HTR-8/SVneo (cell line): ENCODE data around the gene AGBL4.

ENCODE experiments used
- DNase-seq: peaks from one replicate; pipeline ENCODE4 v3.0.0; 2011; ENCODE audit warnings: low spot score, mixed read lengths; ENCODE audit not compliant: insufficient read length
- FAIRE-seq: peaks from 2 replicates; lab custom pipeline; 2011; peaks lifted over from hg19 to GRCh38; lab: Jason Lieb, UNC

Gene AGBL4

DNA sequence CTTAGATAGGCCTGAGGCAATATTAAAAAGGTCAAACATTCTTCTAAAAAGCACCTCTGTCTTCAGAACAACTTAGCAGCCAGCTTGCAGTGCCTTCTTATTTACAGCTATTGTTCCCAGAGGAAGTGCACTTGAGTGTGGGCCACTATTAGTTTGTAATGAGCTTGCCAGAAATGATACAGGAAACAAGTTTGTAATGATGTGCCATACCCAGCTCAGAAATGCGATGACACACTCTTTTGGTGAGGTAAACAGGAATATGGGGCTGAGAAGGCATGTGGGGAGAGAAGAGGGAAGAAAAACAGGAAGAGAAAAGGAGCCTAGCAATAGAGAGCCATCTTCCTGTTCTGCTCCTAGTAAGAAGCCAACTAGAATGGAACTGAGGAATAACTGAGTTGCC is 295.4 kb downstream of the AGBL4 start:
- DNase-seq = no peak
- no peak for FAIRE-seq

GRCh38 chr1:49723662-49724061 is 300.1 kb downstream of the AGBL4 start:
- FAIRE-seq (no peak), DNase-seq (no peak)

- FAIRE-seq (no peak), DNase-seq (no peak)
Measured at GRCh38 chr1:49694251-49694827, 329.4 kb downstream of the AGBL4 start.

DNA sequence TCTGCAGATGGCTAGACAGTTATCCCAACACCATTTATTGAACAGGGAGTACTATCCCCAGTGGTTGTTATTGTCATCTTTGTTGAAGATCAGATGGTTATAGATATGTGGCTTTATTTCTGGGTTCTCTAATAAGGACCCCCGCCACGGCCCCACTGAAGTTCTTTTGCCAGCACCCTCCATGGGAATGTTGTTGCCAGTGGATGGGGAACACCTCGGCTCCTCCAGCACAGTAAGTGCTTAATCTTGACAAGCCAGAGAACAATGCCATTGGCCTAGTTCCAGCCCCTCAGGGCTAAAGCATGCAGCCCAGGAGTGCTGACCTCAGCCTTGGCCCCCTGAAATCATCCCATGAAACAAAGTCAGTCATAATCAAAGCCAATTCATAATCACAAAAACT is 337.6 kb downstream of the AGBL4 start:
- no peak for FAIRE-seq

DNA sequence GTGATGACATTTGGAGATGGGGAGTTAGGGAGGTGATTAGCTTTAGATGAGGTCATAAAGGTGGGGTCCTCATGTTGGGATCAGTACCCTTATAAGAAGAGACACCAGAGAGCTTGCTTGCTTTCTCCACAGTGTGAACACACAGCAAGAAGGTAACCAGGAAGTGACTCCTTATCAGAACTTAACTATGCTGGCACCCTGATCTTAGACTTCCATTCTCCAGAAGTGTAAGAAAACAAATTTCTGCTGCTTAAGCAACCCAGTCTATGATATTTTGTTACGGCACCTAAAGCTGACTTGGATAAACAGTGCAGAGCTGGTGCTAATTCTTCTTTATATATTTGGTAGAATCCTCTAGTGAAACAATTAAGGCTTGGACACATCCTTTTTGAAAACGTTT is 346.0 kb downstream of the AGBL4 start:
- FAIRE-seq (no peak), DNase-seq (no peak)

More for the DNA sequence above, 337.6 kb downstream of the AGBL4 start:
- no peak for DNase-seq

DNA sequence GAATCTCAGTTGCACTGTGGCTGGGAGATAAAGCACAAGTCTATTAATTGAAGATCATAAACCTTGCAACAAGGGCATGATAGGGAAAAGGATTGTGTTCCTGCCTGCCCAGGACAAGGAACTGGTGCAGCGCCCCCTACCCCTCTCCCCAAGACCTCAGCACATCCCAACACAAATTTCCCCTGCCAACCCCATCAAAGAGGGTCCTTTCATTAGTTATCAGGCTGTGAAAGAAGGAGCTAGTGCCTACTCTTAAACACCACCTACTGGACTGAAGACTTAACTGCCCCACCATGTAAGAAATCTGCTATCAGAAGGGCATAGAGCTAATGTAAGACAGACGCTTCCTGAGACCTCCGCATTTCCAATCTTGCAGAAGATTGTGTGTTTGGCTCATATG is 372.6 kb downstream of the AGBL4 start:
- DNase-seq (no peak), FAIRE-seq (no peak)

- DNase-seq (no peak), FAIRE-seq (no peak)
Measured at GRCh38 chr1:49630156-49630555, 393.6 kb downstream of the AGBL4 start.

GRCh38 chr1:49627781-49628180 is 396.0 kb downstream of the AGBL4 start:
- DNase-seq (no peak), FAIRE-seq (no peak)

GRCh38 chr1:49626472-49626871 is 397.3 kb downstream of the AGBL4 start:
- DNase-seq (no peak), FAIRE-seq (no peak)

GRCh38 chr1:49622877-49623276 is 400.9 kb downstream of the AGBL4 start:
- DNase-seq (no peak), FAIRE-seq (no peak)

GRCh38 chr1:49606082-49606481 is 417.7 kb downstream of the AGBL4 start:
- FAIRE-seq = no peak
- no peak for DNase-seq

DNA sequence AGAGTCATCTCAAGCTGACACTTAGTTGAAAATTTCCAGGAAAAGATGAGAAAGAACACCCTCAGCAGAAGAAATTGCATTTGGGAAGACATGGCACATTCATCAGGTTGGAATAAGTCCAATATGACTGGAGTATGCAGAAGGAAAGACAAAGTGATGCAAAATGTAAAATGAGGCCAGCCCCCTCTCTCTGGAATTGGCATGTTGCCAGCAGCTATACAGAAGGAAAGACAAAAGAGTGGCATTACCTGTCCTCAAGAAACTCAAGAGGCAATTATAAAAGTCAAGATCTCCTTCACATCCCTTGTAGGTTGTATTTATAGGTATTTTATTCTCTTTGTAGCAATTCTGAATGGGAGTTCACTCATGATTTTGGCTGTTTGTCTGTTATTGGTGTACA is 426.3 kb downstream of the AGBL4 start:
- no peak for DNase-seq
- FAIRE-seq = no peak

DNA sequence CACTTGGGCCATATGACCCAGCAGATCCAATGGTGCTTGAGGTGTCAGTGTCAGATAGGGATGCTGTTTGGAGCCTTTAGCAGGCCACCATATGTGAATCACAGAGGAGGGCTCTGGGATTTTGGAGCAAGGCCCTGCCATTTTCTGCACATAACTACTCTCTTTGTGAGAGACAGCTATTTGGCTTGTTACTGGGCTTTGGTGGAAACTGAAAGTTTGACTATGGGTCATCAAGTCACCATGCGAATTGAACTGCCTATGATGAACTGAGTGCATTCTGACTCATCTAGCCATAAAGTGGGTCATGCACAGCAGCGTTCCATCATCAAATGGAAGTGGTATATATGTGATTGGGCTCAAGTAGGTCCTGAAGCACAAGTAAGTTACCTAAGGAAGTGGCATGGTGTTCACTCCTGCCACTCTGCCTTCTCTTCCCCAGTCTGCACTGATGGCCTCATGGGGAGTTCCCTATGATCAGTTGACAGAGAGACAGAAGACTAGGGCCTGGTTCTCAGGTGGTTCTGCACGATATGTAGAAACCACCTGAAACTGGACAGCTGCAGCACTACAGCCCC is 447.3 kb downstream of the AGBL4 start:
- DNase-seq (no peak), FAIRE-seq (no peak)

- DNase-seq (no peak), FAIRE-seq (no peak)
Measured at GRCh38 chr1:49556676-49557234, 467.0 kb downstream of the AGBL4 start.

GRCh38 chr1:49552101-49552500 is 471.7 kb downstream of the AGBL4 start:
- FAIRE-seq (no peak), DNase-seq (no peak)

GRCh38 chr1:49544615-49545014 is 479.1 kb downstream of the AGBL4 start:
- no peak for FAIRE-seq

GRCh38 chr1:49541096-49541752 is 482.5 kb downstream of the AGBL4 start:
- FAIRE-seq = no peak
- DNase-seq = no peak

More at GRCh38 chr1:49544615-49545014, 479.1 kb downstream of the AGBL4 start:
- DNase-seq = no peak

- FAIRE-seq (no peak), DNase-seq (no peak)
Measured at GRCh38 chr1:49527606-49528305, 496.0 kb downstream of the AGBL4 start.

DNA sequence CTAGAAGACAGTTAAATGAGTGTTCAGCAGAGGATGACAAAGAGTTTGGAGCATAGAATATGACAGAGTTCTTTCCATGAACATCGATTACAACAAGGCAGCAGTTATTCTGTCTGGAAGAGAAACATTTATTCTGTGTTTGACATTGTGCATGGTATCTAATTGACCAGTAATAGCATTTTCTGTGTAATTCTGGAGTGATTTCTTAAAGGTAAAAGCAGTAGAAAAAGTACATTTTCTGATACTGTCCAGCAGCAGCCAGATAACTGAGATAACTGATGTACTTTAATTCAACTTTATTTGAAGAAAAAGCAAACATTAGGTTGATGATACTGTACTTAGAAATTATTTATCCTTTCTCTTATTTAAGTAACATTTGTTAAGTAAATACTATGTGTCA is 497.1 kb downstream of the AGBL4 start:
- DNase-seq (no peak), FAIRE-seq (no peak)

DNA sequence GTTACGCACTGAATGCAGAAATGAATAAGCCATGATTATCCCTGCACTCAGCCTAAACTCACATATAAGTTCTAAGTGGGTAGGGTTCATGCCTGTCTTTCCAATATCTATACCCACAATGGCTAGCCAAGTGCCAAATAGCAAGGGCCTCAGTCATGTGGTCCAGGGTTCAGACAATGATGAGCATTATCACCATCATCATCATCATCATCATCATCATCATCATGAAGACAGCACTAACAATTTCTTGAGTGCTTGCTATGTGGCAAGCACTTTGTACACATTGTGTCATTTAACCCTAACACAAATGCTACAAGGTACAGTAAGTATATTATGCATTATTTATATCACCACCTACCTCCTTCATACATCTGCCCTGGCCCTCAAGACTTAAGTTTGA is 500.0 kb downstream of the AGBL4 start:
- no peak for DNase-seq
- FAIRE-seq = no peak

DNA sequence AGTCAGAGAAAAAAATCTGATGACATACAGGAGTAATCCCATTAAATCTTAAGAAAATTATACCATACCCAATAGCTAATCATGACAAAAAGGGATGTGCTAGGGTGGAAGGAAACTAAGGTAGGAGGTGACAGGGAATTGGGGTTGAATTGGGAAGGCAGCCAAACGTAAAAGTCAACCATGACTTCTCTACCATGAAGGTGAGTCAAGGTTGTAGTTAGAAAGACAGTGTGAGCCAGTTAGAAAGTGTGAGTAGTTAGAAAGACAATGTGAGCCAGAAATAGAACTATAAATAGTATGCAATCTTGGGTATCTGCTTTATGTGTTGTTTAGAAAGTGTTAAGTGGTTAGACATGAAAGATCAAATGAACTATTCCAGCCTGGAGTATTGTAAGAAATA is 556.8 kb downstream of the AGBL4 start:
- FAIRE-seq (no peak), DNase-seq (no peak)
